ENCODE measurements around the gene B3GAT3. TPM values are rescaled to one million over a fixed set of nuclear protein-coding genes. Genes with fewer than 3 reads are reported as not detected.

B3GAT3 gene
- total RNA-seq, 1 experiment from 2014 or later: 51.2 TPM

- Histone ChIP-seq H3K9me3 (ENCODE audit: control insufficient read depth in 1 of 2, insufficient read depth in 1 of 2, low read depth in 1 of 2, low read length in 2 of 2) (no peaks in the 10 kb centered on the region), H3K4me3 (replicated peaks in 1 of 2; ENCODE audit: low read depth in 1 of 2, low read length in 2 of 2) (no peak overlapping the region), H3K4me2 (ENCODE audit: low read length) (no peak overlapping the region), H2AFZ (ENCODE audit: low read depth, low read length, poor library complexity, severe bottlenecking) (no peak overlapping the region), H3K9ac (ENCODE audit: low read length) (no peak overlapping the region), H3K27me3 (ENCODE audit: insufficient read depth, low read length) (no peaks in the 10 kb centered on the region), H3K36me3 (ENCODE audit: control insufficient read depth in 1 of 2, insufficient read depth in 2 of 2, low read length in 2 of 2) (peaks cover 40 to 58% of the 10 kb centered on the region in 2 experiments; a peak in 3 of 4 replicates), H4K20me1 (ENCODE audit: insufficient read depth) (no peaks in the 10 kb centered on the region), H3K4me1 (ENCODE audit: control insufficient read depth in 1 of 2, insufficient read depth in 2 of 2, low read length in 2 of 2) (peaks cover 26 to 43% of the 10 kb centered on the region in 2 experiments), H3K79me2 (ENCODE audit: insufficient read depth, low read length) (peaks cover 63% of the 10 kb centered on the region), H3K9me2 (ENCODE audit: insufficient read depth) (no peaks in the 10 kb centered on the region), H3K27ac (ENCODE audit: low read depth, low read length) (no peak overlapping the region)
- BruUV-seq (replicated peaks): no TSS peak
- TF ChIP-seq ZBTB33 (IDR thresholded peaks at IDR 0.05; ENCODE audit: extremely low read depth, insufficient replicate concordance, low read length): no peak
- no peak for TF ChIP-seq ELF1 (IDR thresholded peaks at IDR 0.05; ENCODE audit: borderline replicate concordance, low read depth)
- TF ChIP-seq POLR2AphosphoS5 (IDR thresholded peaks at IDR 0.05; ENCODE audit: low read depth, low read length): no peak
- intact Hi-C loops (cut with micrococcal nuclease): no loop called here
- ChIA-PET POLR2A (no interaction called here), RAD21 (ENCODE audit: low non-redundant PET in 1 of 2, low total read pairs in 2 of 2, uncharacterized antibody in 2 of 2, unreplicated experiment in 2 of 2) (interaction anchor here in 1 of 2 experiments (0.5 kb wide), 1 partner anchor 102 kb away, joined by 3 read pairs; no protein-coding TSS in a partner anchor), CTCF (no interaction called here)
- DNase-seq (ENCODE audit: low read depth, low spot score): no peak
- ATAC-seq: no peak
Observed at GRCh38 chr11:62595124-62595523, 26.7 kb downstream of the B3GAT3 start.

GRCh38 chr11:62593434-62594044 is 28.2 kb downstream of the B3GAT3 start:
- ChIA-PET POLR2A (interaction anchor here (1.1 to 3.6 kb wide), 6 partner anchors 9 to 169 kb away, joined by 3 to 52 read pairs (median 24); partner anchors contain the start of genes B3GAT3, C11orf98, CSKMT and EEF1G), CTCF (interaction anchor here (0.8 to 2.9 kb wide), 7 partner anchors 8 to 199 kb away, joined by 3 to 20 read pairs (median 5); partner anchors contain the start of genes EML3 and MTA2), RAD21 (ENCODE audit: low non-redundant PET in 1 of 2, low total read pairs in 2 of 2, uncharacterized antibody in 2 of 2, unreplicated experiment in 2 of 2) (no interaction called here)
- H3K4me2 ChIP-seq (ENCODE audit: low read length): no peak overlapping the region
- ATAC-seq (peak; percentile 46), DNase-seq (ENCODE audit: low read depth, low spot score) (no peak)
- H3K4me3 ChIP-seq (replicated peaks in 1 of 2; ENCODE audit: low read depth in 1 of 2, low read length in 2 of 2): no peak overlapping the region
- H3K36me3 ChIP-seq (ENCODE audit: control insufficient read depth in 1 of 2, insufficient read depth in 2 of 2, low read length in 2 of 2): peaks cover 41 to 59% of the 10 kb centered on the region in 2 experiments; a peak in 3 of 4 replicates
- peaks cover 24 to 40% of the 10 kb centered on the region in 2 experiments for H3K4me1 ChIP-seq (ENCODE audit: control insufficient read depth in 1 of 2, insufficient read depth in 2 of 2, low read length in 2 of 2)
- H3K9me3 ChIP-seq (ENCODE audit: control insufficient read depth in 1 of 2, insufficient read depth in 1 of 2, low read depth in 1 of 2, low read length in 2 of 2): no peaks in the 10 kb centered on the region
- peak overlapping the region; percentile 49; the same call in 1 of the 2 replicates for H3K27ac ChIP-seq (ENCODE audit: low read depth, low read length)
- BruUV-seq (replicated peaks): no TSS peak
- no peaks in the 10 kb centered on the region for H3K27me3 ChIP-seq (ENCODE audit: insufficient read depth, low read length)
- H3K79me2 ChIP-seq (ENCODE audit: insufficient read depth, low read length): peaks cover 61% of the 10 kb centered on the region
- H2AFZ ChIP-seq (ENCODE audit: low read depth, low read length, poor library complexity, severe bottlenecking): no peak overlapping the region
- no peak overlapping the region for H3K9ac ChIP-seq (ENCODE audit: low read length)
- intact Hi-C loops (cut with micrococcal nuclease): loop anchor here (5.0 kb wide), 2 partner anchors 59 to 79 kb away; partner anchors contain the start of genes INTS5, LBHD1 and UQCC3
- no peaks in the 10 kb centered on the region for H4K20me1 ChIP-seq (ENCODE audit: insufficient read depth)
- H3K9me2 ChIP-seq (ENCODE audit: insufficient read depth): no peaks in the 10 kb centered on the region
- TF ChIP-seq RAD21 (IDR thresholded peaks at IDR 0.05; ENCODE audit: low read depth): no peak
- TF ChIP-seq, protein P1, sequence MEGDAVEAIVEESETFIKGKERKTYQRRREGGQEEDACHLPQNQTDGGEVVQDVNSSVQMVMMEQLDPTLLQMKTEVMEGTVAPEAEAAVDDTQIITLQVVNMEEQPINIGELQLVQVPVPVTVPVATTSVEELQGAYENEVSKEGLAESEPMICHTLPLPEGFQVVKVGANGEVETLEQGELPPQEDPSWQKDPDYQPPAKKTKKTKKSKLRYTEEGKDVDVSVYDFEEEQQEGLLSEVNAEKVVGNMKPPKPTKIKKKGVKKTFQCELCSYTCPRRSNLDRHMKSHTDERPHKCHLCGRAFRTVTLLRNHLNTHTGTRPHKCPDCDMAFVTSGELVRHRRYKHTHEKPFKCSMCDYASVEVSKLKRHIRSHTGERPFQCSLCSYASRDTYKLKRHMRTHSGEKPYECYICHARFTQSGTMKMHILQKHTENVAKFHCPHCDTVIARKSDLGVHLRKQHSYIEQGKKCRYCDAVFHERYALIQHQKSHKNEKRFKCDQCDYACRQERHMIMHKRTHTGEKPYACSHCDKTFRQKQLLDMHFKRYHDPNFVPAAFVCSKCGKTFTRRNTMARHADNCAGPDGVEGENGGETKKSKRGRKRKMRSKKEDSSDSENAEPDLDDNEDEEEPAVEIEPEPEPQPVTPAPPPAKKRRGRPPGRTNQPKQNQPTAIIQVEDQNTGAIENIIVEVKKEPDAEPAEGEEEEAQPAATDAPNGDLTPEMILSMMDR (IDR thresholded peaks at IDR 0.05 in 2 of 3, conservative IDR thresholded peaks at IDR 0.05 in 1 of 3; ENCODE audit: borderline replicate concordance in 1 of 3, insufficient read depth in 1 of 3, low read depth in 2 of 3, low read length in 2 of 3): peak in 2 of 3 experiments; percentile 69 to 83; a peak in 4 of 6 replicates
- no peak for TF ChIP-seq EZH2 (IDR thresholded peaks at IDR 0.05)
- no peak for TF ChIP-seq TCF7L2 (IDR thresholded peaks at IDR 0.05; ENCODE audit: borderline replicate concordance, extremely low read depth, insufficient read depth, insufficient read length)
- no peak for TF ChIP-seq POLR2A (IDR thresholded peaks at IDR 0.05; ENCODE audit: borderline replicate concordance, extremely low read depth, insufficient read depth, insufficient read length)
- no peak for TF ChIP-seq SIN3A (IDR thresholded peaks at IDR 0.05; ENCODE audit: low read depth)
- no peak for TF ChIP-seq EGR1 (IDR thresholded peaks at IDR 0.05; ENCODE audit: low read depth)
- TF ChIP-seq SP1 (IDR thresholded peaks at IDR 0.05; ENCODE audit: low read depth): no peak
- no peak for TF ChIP-seq CEBPB (IDR thresholded peaks at IDR 0.05; ENCODE audit: low read depth)
- TF ChIP-seq JUND (IDR thresholded peaks at IDR 0.05): no peak
- no peak for TF ChIP-seq MAX (IDR thresholded peaks at IDR 0.05)
- TF ChIP-seq FOSL1 (IDR thresholded peaks at IDR 0.05; ENCODE audit: low read depth): no peak
- no peak for TF ChIP-seq EZH2phosphoT487 (IDR thresholded peaks at IDR 0.05; ENCODE audit: borderline replicate concordance)
